NCI-H2227 treated with DMSO at 0.1 percent for 48 hours (cell line): ENCODE results near the gene USP46.

Experiments used
- DNase-seq: peaks from one replicate; lab custom pipeline; 2025; lab: John Stamatoyannopoulos, UW

USP46 gene

DNA sequence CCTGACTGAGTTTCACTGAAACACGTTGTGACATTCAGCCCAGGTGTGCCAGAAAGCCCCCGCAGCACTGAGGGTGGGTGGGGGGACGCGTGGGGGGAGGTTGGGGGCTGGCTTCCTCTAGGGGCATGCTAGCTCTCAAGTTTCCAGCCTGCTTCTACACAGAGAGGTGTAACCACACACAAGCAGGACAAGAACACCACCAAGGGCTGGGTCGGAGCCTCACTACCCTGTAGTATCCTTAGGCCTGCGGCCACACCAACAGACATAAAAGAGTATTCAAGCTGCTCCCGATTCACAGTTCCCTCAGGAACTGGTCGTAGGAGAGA lies 1.8 kb downstream of the USP46 start:
- no peak for DNase-seq

DNA sequence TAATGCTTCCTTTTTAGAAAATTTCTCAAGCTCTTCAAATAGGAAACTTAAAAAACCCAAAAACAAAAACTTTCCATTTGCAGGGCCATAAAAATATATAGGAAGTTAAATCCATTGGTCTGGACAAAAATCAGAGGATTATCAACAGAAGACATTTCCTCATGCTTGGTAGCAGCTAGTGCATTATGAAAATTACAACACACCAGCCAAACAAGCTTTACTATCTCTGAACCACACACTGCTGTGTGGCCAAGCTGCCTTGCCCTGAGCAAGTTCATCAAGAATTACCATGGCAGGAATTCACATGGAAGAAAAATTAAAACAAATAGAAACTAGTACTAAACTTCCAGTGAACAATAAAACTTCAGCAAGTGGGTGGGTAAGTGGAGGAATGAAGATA lies 3.6 kb downstream of the USP46 start:
- no peak for DNase-seq

DNA sequence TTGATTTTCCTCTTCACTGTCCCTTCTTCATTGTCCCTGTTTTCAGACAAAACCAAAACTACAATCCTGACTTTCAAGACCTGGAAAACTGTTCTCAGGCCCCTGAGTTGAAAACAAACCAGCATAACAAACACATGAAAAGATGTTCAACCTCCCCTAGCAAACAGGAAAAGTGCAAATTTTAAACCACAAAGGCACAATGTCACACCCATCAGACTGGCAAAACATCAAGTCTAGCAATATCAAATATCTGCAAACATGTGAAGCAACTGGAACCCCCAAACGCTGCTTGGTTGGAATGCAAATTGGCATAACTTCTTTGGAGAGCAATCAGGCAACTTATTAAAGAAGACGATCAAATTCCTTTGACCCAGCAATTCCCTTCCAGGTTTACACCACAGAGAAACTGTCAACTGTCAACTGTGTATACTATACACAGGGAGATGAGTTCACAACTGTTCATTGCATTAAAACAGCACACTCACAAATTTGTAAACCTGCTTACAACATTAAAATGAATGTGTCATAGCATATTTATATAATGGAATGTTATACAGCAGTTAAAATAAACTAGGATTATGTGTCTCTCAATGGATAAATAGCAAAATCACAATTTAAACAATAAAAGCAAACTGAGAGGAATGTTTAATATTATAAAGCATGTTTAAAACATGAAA lies 7.0 kb downstream of the USP46 start:
- no peak for DNase-seq

DNA sequence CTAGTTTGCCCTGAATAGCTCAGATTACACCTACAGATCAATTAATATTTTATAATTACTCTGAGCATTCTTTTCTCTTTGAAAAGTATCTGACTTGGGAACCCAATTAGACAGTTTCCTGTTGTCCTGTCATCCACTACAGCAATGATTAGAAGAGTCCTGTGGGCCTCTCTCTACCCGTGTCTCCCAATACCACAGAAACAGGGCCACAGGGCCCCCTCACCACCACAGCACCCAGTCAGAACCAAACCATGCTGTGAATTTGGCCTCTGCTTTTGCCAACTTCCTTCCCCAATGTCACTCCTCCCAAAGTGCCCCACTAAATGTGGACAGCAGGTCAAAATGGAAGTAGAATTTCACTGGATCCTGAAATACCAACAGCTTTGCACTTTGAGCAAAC lies 10.3 kb downstream of the USP46 start:
- no peak for DNase-seq

DNA sequence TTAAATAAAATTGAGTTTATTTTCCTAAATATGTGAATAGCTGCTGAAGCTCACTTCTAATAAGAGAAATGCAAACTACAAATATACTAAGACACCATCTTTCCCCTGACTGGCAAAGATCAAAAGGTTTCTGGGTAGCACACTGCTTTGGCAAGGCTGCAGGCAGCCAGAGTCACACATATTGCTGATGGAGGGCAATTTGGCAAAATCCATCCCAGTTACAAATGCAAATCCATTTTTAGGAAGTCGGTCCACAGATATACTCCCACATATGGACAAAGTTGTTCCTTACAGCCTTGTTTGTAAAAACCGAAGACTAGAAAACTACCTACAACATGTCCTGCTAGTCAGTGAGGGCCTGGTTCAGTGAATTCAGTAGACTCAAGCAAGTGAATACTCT lies 12.4 kb downstream of the USP46 start:
- no peak for DNase-seq

DNA sequence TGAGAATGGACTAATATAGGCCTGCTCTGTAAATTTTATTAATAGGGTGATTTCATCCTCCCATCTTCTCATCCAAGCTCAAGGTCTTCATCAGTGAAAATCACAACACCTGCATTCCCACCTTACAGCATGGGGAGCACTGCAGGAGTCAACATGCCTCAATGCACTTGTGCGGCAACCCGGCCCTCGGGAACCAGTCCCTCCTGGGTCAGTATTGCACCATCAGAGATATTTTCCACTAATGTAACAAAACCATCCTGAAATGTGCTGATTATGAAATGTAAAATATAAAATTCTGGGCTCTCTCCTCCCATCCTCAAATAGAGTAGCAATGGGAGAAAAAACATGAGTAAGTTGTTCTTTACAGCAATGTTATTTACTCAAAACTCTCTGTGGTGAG lies 13.0 kb downstream of the USP46 start:
- DNase-seq = no peak

DNA sequence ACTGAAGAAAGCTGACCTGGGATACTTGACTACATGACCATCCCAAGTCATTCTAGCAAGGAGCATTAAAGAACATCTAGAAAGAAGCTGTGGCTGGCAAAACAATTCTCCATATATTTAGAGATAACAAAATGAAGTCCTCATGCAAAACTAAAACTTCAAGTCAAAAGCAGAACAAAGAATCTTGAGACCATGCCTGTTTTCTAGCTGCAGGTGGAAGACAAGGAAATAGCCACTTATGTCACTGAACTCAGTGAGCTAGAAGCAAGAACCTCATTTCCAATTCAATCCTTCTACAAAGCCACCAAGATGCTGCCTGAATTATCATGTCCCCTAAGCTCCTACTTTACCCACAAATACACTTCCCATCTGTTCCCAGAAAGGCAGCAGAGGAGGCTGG lies 13.8 kb downstream of the USP46 start:
- DNase-seq = no peak

DNA sequence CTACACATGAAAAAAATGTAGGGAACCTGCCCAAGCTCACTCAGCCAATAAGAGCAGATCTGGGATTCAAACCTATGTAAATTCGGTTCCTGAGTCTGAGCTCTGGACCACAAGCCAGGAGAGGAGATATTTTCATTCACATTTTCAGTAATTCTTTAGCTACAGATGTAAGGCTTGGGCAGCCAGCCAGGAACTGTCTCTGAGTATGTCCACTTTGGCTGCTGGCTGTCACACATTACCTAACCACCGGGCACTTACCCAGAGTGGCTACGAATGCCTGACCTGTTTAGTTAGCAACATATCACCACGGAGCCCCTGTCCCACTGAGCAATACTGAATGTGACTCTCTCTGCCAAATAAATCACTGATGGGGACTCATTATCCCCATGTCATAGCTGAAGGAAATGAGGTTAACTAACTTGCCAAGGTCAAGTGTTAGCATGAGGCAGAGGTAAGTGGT lies 15.3 kb downstream of the USP46 start:
- DNase-seq = no peak

DNA sequence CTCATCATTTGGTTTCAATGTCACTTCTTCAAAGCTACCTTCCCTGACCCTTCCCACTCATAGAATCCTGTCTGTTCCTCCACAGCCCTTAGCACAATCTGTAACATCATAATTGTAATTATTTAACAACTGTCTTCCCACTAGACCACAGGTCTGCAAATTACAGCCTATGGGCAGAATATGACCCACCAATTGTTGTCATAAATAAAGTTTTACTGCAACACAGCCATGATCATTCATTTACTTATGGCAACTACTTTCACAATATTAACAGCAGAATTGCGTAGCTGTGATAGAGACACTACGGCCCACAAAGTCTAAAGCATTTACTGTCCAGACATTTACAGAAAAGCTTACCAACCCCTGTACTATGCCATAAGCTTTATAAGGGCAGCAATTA lies 15.9 kb downstream of the USP46 start:
- no peak for DNase-seq

DNA sequence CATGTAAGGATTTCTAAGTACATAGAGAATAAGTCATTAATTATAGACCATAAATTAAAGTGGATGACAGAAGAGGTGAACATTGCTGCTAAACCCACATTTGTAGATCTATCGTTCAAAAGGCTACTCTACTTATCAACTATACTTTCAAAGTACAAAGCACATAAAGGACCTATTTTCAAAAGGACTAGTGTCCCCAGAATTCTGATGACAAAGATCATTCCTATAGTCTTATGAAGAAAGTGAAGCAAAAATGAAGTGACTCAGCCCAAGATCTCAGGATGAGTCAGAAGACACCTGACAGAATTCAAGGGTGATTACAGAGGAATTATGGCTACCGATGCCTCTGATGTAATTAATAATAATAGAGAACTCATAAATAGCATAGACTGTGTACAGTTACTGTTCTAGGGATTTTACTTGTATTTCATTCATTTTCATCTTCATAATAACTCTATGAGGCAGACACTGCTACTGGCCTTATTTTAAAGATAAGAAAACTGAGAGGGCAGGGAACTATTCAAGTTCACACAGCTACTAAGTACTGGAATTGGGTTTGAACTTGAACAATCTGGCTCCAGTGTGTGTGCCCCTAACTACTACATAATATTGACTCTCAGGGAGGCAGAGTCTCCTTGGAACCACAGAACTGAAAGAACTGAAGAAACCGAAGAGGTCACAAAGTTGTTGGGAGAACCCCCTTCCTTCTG lies 17.1 kb downstream of the USP46 start:
- DNase-seq = no peak

DNA sequence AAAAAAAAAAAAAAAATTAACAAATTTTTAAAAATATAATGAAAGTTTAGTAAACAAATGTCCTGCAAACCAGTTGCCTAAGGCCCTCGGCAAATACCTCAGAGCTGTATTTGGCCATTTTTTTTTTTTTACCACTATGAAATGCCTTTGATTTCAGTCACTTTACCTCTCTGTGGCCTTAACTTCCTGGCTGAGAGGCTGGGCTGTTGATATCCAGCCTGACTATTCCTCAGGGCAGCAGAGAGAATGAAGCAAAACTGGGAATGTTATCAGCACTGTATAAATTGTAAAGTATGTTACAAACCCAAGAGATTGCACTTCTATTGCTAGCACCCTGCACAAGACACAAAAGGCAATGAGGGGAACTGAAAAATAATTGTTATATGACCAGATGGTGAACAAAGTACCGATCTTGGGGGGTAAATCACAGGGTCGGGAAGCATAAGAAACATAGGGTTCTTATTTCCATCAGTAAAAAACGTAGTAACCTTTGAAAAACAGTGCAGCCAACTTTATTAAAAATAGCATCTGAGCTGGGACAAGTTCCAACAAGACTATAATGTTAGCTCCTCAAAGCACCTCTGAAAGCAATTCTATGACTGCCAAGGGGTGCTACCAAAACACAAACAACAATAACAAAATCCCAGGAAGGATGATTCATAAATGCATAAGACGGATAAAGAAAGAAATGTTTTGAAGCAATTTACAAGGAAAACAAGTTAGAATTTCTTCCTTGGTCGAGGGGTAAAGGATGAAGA lies 18.1 kb downstream of the USP46 start:
- no peak for DNase-seq

DNA sequence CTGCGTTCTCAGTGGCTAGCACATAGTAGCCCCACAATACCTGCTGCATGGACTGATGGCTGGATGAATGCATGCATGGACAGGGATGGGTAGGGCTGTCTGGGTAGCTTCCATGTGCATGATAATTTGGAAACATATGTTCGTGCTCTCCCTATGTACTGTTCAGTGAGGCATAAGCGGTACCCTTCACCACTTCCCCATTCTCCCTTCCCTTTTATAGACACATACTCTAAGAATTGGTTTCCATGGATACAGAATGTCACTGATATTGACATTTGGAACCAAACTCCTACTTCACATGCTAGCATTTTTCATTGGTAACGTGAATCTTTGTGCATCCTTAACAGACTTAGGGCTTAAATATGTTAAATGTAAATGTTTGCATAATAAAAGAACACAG lies 20.4 kb downstream of the USP46 start:
- DNase-seq = no peak

DNA sequence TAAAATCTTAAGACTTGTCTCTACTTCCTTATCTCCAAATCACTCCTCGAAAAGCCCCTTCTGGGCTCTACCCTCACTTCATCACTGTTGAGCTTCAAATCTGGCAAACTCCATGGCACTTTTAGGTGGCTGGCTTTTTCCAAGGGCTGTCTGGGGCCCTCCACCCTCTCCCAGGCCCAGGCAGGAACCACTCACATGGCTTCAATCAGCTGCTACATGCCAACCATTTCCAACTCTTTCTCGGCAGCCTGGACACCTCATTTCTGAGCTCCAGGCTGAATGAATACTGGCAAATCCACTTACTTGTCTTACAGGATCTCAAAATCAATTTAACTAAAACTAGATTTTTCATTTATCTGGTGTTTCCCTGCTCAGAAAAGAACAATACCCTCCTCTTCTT lies 22.0 kb downstream of the USP46 start:
- DNase-seq = no peak

DNA sequence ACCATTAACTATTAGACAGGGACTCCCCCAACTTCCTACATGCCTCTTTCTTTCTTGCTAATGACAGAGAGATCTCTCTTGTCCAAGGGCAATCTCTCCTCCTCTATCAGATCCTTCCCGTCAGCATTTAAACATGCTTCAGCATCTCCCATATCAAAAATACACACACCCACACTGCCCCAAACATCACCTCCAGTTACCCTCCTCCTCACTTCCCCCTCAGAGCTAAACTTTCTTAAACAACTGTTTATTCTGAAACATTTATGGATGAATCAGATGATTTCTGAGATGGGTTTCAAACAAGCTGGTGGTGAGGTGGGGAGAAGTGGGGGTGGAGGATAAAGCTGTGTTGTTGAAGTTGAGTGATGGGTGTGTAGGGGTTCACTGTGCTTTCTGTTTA lies 23.5 kb downstream of the USP46 start:
- DNase-seq = no peak

DNA sequence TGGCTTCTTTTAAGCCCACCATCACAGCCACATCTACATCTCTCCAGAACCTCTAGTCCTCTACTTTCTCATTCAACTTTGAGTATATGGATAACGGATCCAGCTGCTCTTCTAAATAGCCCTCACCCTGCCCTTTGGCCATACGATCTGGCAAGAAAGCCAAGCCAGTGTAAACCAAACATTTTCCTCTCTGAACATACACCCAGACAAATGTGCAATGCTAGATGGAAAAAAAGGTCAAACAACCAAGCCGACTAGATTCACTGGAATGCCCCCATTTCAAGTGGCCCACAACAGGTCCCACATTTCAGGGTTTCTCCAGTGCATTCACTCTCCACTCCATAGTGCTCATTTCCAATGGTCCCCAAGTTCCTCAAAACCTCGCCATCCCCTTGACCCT lies 24.0 kb downstream of the USP46 start:
- DNase-seq = no peak

DNA sequence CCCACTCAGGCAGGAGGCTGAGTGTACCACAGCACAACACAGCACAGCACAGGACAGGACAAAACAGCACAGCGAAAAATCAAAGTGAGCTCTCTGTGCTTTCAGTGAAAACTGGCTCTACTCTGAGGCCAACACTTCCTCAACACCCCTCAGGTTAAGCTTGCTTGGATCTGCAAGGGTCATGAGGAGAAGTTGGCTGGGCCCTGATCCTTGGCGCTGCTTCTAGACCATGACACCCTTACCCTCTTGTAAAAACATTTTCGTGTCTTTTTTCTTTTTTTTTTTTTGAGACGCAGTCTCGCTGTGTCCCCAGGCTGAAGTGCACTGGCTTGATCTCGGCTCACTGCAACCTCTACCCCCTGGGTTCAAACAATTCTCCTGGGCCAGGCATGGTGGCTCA lies 25.3 kb downstream of the USP46 start:
- no peak for DNase-seq

DNA sequence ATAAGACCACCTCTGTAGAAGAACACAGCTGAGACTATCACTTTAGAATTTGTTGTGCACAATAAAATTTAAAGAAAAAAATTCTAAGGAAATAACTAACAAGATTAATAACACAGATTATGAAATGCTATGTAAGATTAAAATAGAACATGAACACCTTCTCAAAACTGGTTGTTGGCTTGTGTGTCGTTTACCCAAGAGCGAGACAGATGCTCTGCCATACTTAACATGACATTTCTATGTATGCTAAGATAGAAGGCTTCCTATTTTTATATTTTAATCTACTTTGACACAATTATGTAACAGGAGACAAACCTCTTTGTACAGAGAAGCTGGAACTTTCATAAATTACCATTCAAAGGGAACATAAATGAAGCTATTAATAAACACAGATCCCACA lies 30.1 kb downstream of the USP46 start:
- DNase-seq = no peak

DNA sequence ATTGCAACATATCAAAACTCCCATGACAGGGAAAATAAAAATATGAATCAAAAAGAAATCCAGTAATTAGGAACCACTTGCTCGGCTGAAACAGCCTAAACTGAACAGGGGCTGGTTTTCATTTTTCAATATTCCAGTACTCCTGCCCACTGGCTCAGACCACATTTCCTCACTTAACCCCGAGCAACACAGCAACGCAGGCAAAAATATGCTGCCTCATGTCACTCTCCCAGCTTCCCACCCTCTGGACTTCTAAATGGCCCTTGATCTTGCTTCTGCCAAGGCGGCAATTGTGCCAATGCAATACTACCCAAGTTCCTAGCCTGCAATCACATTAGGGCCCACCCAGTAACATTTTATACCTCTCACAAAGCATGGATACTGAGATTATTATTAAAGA lies 30.6 kb downstream of the USP46 start:
- no peak for DNase-seq

DNA sequence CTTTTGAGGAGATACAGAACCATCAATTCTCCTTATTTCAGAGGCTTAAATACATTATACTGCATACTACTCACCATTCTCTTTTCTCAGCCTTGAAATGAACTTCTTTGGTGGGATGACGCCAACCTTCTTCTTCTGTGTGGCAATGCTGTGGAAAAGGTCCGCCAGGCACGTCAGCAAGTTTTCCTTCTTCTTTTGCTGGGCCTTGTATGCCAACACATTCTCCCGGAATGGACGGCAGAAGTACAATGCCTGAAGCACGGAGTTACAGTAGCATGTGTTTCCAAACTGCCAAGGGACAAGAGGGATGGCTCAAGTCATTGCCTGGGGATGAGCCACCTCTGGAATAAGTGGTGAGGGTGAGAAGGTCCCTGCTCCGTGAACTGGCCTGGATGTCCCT lies 31.2 kb downstream of the USP46 start:
- no peak for DNase-seq

DNA sequence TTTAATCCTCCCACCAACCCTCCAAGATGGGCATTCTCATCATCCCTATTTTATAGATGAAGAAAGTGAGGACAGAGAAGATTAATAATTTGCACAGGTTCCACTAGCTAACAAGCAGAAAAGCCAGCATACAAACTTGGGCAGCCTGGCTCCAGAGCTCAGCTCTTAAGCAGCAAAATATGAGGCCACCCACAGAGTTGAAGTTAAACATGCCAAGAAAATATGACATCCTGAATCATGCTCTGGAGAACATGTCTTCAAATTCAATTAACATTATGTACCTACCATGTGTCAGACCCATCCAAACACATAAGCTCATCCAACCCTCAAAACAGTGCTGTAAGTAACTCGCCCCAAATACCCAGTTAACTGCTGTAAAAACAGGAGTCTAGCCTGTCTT lies 33.9 kb downstream of the USP46 start:
- no peak for DNase-seq

DNA sequence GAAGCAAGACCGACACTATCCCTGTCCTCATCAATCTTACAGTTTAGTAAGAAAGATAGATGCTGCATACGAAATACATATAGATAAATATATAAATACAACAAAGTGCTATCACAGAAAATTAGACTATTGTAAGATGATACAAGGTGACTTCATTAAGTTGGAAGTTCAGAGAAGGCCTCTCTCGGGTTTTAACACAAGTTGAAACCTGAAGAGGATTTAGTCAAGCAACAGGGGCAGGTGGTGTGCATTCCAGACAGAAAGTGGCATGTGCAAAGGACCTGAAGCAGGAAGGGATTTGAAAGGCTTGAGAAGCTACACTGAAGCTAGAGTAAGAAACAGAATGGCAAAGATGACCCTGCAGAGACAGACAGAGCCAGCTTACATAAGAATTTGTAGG lies 36.5 kb downstream of the USP46 start:
- no peak for DNase-seq

DNA sequence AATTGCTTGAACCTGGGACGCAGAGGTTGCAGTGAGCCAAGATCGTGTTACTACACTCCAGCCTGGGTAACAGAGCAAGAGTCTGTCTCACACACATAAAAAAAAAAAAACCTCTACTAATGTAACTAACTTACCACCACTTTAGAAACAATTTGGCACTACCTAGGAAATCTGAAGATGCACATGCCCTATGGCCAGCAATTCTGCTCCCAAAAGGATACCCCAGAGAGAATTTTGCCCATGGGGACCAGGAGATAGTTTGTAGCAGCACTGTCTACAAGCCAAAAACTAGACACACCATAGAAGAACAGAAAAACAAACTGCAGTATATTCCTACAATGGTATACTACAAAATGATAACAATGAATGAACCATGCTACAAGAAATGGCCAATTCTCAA lies 37.5 kb downstream of the USP46 start:
- DNase-seq = no peak

DNA sequence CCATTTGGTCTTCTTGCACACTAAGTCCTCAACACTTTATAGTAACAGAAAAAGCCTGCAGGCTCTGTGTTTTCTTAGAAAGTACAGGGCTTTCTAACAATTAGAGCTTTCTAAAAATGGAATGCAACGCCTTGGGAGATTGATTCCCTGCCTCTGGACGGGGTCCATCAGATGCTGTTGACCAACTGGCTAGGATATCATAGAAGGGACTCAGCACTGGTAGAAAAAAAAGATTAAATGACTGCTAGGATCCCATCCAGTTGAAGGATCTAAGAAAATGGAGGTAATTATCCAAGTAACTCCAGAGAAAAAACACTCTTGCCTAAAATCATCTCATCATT lies 39.5 kb downstream of the USP46 start:
- no peak for DNase-seq
